Esophagus squamous epithelium (tissue), 4 donors: ENCODE measurements around the gene IL20.

Source experiments
- POLR2A ChIP-seq, 4 donors: fragments of 450-650 bp; IDR thresholded peaks; one replicate each; pipeline ENCODE4 v1.6.1; 2017; ENCODE audit warnings: antibody characterized with exemption in 4 of 4, mild to moderate bottlenecking in 4 of 4, moderate library complexity in 3 of 4
- TF ChIP-seq, protein P1 (sequence below), 6 experiments: fragments of 450-650 bp in 4 of 6; fragments of 200-600 bp in 2 of 6; sonication (generic) in 2 of 6; IDR thresholded peaks; one replicate each; pipeline ENCODE4 v1.5.1; 2016 to 2019; ENCODE audit warnings: antibody characterized with exemption in 6 of 6, mild to moderate bottlenecking in 4 of 6, moderate library complexity in 4 of 6

- TF ChIP-seq, protein P1, sequence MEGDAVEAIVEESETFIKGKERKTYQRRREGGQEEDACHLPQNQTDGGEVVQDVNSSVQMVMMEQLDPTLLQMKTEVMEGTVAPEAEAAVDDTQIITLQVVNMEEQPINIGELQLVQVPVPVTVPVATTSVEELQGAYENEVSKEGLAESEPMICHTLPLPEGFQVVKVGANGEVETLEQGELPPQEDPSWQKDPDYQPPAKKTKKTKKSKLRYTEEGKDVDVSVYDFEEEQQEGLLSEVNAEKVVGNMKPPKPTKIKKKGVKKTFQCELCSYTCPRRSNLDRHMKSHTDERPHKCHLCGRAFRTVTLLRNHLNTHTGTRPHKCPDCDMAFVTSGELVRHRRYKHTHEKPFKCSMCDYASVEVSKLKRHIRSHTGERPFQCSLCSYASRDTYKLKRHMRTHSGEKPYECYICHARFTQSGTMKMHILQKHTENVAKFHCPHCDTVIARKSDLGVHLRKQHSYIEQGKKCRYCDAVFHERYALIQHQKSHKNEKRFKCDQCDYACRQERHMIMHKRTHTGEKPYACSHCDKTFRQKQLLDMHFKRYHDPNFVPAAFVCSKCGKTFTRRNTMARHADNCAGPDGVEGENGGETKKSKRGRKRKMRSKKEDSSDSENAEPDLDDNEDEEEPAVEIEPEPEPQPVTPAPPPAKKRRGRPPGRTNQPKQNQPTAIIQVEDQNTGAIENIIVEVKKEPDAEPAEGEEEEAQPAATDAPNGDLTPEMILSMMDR (IDR thresholded peaks at IDR 0.05): no peak
- TF ChIP-seq POLR2A (IDR thresholded peaks at IDR 0.05): no peak
Measured at GRCh38 chr1:206913766-206914537, 48.5 kb downstream of the IL20 start.
